Omental fat pad (tissue), 4 donors: ENCODE results near the gene FOXP2. TPM values are rescaled to one million over a fixed set of nuclear protein-coding genes. Genes with fewer than 3 reads are reported as not detected.

Experiments
- ATAC-seq: fragments of 150-250 bp; one replicate; pipeline ENCODE4 v1.9.1; 2016; ENCODE audit warnings: mild to moderate bottlenecking, moderate library complexity; ENCODE audit not compliant: low FRiP score
- DNase-seq: peaks from one replicate; pipeline ENCODE4 v3.0.0-alpha.2; 2019; ENCODE audit warnings: low spot score
- total RNA-seq, 4 donors: library from RNA; depleted of rRNA; stranded (reverse); fragments of >200 nt; gene quantifications; one replicate each; pipeline ENCODE4 v1.1.0, GENCODE V29; 2016
- TF ChIP-seq, protein P1 (sequence below), 3 donors: fragments of 450-650 bp; IDR thresholded peaks; one replicate each; pipeline ENCODE4 v1.5.1; 2016 to 2017; ENCODE audit warnings: antibody characterized with exemption in 3 of 3, mild to moderate bottlenecking in 3 of 3, moderate library complexity in 2 of 3

The FOXP2 gene
- total RNA-seq, 4 donors from 2014 or later: 5.0 to 16.7 (median 11.3) TPM

DNA sequence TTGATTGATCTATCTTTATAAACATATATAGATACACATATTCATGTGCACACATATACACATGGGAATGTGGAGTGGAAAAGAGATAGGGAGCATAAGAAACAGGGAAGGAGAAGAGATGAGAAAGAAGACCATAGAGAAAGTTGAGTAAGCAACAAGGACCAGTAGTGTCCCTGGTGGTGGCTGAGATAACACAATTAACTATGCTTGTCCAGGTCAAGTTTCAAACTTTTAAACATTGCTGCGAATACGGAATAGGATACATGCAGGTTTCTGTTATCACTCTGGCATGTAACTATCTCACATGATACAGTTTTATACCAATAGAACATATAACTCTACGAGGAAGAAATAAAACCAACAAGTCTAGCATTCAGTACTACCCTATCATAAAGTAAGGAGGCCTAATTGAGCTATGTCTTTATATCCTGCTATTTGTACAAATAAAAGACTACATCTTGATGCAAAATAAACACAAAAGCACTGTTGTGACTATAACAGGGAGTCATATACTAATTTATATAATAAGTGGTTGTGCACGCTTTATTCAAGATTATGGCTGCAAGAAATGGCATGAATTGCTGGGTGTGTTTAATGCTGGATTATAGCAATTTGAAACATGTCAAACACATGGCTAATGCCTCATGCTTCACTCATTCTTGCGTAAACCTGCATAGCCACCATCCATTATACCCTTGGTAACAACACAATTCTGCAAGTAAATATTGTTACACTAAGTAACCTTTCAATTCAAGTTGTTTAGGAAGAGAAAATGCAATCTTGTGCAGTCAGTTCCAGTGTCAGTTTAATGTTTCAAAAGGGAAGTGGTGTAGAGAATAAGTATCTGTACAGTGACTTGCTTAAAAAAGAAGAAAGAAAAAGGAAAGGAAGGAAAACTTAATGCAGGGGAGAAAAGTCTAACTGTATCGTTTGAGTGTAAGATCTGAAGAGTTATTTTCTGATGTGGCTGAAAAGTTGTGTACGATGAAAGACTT is 8.2 kb downstream of the FOXP2 start:
- DNase-seq: no peak
- TF ChIP-seq, protein P1, sequence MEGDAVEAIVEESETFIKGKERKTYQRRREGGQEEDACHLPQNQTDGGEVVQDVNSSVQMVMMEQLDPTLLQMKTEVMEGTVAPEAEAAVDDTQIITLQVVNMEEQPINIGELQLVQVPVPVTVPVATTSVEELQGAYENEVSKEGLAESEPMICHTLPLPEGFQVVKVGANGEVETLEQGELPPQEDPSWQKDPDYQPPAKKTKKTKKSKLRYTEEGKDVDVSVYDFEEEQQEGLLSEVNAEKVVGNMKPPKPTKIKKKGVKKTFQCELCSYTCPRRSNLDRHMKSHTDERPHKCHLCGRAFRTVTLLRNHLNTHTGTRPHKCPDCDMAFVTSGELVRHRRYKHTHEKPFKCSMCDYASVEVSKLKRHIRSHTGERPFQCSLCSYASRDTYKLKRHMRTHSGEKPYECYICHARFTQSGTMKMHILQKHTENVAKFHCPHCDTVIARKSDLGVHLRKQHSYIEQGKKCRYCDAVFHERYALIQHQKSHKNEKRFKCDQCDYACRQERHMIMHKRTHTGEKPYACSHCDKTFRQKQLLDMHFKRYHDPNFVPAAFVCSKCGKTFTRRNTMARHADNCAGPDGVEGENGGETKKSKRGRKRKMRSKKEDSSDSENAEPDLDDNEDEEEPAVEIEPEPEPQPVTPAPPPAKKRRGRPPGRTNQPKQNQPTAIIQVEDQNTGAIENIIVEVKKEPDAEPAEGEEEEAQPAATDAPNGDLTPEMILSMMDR (IDR thresholded peaks at IDR 0.05): no peak
- no peak for ATAC-seq

DNA sequence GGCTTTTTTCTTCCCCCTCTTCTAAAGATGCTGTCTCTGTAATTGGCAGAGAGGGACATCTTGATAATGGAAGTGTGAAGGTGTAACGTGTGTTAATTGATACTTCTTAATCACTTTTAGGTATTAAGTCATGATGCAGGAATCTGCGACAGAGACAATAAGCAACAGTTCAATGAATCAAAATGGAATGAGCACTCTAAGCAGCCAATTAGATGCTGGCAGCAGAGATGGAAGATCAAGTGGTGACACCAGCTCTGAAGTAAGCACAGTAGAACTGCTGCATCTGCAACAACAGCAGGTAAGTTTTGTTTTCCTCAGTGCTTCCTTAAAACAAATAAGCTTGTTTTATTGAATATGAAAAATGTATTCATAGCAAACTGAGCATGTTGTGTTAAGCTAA is 11.8 kb downstream of the FOXP2 start:
- DNase-seq: no peak
- ATAC-seq: no peak
- TF ChIP-seq, protein P1 (IDR thresholded peaks at IDR 0.05): no peak

DNA sequence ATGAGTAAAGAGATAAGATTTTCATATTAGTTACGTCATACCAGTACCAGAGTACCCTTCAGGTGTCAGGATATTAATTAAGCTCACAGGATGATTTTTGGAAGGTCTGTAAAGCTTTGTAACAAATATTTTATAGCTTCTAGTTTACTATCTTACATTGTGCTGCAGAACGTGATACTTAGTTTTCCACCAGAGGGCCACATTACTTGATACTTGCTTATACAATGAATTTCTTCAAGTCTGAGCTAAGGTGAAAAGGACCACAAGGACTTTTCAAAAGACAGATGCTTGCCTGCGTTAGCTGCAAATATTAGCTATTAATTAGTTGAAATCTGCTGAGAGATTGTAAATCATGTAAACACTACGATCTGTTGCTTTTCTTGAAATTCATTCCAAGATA is 12.2 kb downstream of the FOXP2 start:
- DNase-seq (no peak), ATAC-seq (no peak)
- TF ChIP-seq, protein P1 (IDR thresholded peaks at IDR 0.05): no peak

DNA sequence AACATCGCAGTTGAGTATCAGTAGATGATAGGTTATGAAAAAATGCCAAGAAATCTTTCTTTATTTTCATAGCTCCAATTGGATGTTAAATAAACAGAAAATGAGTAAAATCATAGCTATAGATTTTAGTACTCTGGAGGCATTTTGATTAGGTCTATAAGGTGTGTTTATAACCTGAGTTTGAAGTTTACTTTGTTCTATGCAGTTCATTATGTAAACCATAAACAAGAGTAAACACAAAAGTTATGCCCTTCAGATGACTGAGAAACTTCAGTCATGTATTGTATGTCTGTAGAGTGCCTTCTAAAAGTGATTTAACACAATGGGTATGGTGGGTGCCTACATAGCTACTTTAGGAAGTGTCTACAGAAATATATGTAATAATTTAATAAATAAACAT is 13.6 kb downstream of the FOXP2 start:
- TF ChIP-seq, protein P1 (IDR thresholded peaks at IDR 0.05): no peak
- no peak for ATAC-seq
- no peak for DNase-seq

DNA sequence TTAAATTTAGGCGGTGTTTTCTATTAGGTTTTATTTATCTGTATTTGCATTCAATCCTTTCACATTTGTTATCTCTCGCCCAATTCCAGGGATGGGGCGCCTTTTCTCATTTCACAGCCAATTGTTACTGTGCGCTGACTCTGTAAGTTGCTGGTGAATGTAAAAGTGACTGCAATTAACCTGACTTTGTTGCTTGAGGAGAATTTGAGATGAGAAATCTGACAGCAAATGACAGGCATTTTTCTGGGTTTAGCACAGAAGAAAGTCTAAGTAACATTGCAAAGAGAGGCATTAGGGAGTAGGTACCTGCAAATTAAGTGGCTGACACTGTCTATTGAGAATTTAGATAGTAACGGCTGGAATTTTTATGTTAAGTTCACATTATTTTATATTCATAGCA is 16.6 kb downstream of the FOXP2 start:
- no peak for ATAC-seq
- no peak for DNase-seq
- TF ChIP-seq, protein P1 (IDR thresholded peaks at IDR 0.05): no peak

DNA sequence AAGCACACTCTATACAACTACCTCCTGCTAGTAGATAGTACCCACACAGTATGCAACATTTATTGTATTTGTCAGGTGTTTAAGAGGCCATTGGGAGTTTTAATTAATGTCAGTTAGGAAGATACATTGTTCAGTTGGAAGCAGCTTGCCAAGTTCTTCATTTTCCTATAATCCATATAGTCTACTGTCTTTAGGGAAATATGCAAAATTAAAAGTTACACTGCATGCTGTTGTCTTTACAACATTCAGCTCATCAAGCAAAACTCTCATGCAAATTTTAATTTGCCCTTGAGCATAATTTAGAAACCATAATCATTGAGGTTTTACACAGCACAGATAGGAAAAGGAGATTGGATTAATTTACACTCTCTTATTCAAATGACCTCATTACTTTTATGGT is 17.4 kb downstream of the FOXP2 start:
- TF ChIP-seq, protein P1 (IDR thresholded peaks at IDR 0.05): no peak
- DNase-seq (no peak), ATAC-seq (no peak)

DNA sequence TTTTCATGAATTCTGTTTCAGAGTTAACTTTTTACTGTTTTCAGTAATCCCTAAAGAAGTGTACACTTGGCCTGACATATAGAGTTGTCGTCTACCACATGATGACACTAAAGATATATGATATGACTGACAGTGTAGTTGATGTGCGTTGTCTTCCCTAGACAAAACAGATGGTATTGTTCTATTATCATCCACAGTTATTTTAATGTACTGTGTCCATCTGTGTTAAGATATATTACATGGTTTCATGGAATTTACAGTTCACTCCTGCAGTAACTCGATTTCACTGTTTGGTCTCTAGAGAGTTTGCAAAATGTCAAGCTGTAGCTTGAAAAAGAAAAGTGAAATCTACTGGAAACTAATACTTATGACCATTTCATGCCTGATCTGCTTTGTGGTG is 18.1 kb downstream of the FOXP2 start:
- no peak for ATAC-seq
- no peak for DNase-seq
- TF ChIP-seq, protein P1 (IDR thresholded peaks at IDR 0.05): no peak
